ENCODE measurements around the gene FNTB. TPM values are rescaled to one million over a fixed set of nuclear protein-coding genes. Genes with fewer than 3 reads are reported as not detected.

Gene FNTB
- total and polyA plus RNA-seq, 2 of the 8 experiments (the other 6 are each of a cell fraction or from before 2014, with no cell fraction given): 16.0 to 20.7 TPM

DNA sequence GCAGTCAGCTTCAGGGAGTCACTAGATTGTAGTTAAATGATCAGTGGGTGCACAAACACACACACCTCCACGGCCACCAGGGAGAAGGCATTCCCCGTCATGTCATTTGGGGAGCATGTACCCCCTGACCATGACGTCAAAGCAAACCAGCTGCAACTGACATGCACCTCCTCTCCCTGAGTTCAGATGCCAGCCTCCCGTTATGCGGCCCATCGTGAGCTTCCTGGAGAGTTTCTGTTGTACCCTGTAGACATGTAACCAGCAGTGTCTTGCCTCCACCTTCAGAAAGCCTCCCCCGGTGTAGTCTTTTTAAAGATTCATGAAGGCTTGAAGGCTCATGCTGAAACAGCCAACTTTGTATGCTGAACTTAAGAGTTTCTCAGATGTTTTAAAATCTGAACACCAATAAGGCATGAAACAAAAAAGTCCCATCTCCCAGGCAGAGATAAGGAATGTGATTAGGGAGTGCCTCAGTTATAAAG is 54.8 kb downstream of the FNTB start:
- Histone ChIP-seq H3K27ac (ENCODE audit: low read depth, low read length) (no peak overlapping the region), H3K4me2 (ENCODE audit: insufficient read depth in 1 of 2, low read depth in 2 of 2, low read length in 2 of 2) (no peak overlapping the region), H3K23ac (ENCODE audit: insufficient read length) (no peak overlapping the region), H3K4me1 (replicated peaks in 1 of 4; ENCODE audit: control insufficient read depth in 3 of 4, insufficient read depth in 4 of 4, low read length in 3 of 4) (no peaks in the 10 kb centered on the region), H3K23me2 (ENCODE audit: low read depth, low read length) (no peaks in the 10 kb centered on the region), H3K79me1 (ENCODE audit: low read depth, low read length) (no peaks in the 10 kb centered on the region), H3K27me3 (replicated peaks in 1 of 4; ENCODE audit: control insufficient read depth in 3 of 4, extremely low read depth in 1 of 4, insufficient read depth in 3 of 4, low read length in 3 of 4) (no peaks in the 10 kb centered on the region), H4K8ac (ENCODE audit: extremely low read depth, insufficient read depth, low read length) (no peak overlapping the region), H3K79me2 (ENCODE audit: control insufficient read depth in 1 of 2, insufficient read depth in 2 of 2, low read length in 2 of 2) (no peaks in the 10 kb centered on the region), H2BK5ac (ENCODE audit: low read depth, low read length) (no peak overlapping the region), H2BK20ac (ENCODE audit: low read length) (no peak overlapping the region), H3K4me3 (ENCODE audit: extremely low read depth in 1 of 4, insufficient read depth in 2 of 4, low read depth in 3 of 4, low read length in 4 of 4) (no peak overlapping the region), H4K5ac (ENCODE audit: insufficient read length, low read depth, low read length) (no peak overlapping the region), H2BK12ac (ENCODE audit: low read depth, low read length) (no peak overlapping the region), H3K18ac (ENCODE audit: extremely low read depth, low read length) (no peak overlapping the region), H3K36me3 (ENCODE audit: control insufficient read depth in 2 of 4, insufficient read depth in 4 of 4, low read length in 3 of 4) (peaks cover 0 to 10% (median 4%) of the 10 kb centered on the region in 4 experiments; a peak in 5 of 8 replicates), H3K9ac (replicated peaks in 1 of 4; ENCODE audit: extremely low read depth in 1 of 4, low read depth in 3 of 4, low read length in 3 of 4) (no peak overlapping the region), H3K14ac (ENCODE audit: insufficient read length) (no peak overlapping the region), H2BK15ac (ENCODE audit: low read length) (no peak overlapping the region), H2BK120ac (replicated peaks; ENCODE audit: low read depth, low read length) (no peak overlapping the region), H4K91ac (replicated peaks; ENCODE audit: insufficient read length, low read length) (no peak overlapping the region), H2AFZ (ENCODE audit: low read length) (no peak overlapping the region), H2AK5ac (ENCODE audit: low read depth, low read length) (no peak overlapping the region), H3K9me3 (ENCODE audit: insufficient read depth in 2 of 2, low read depth in 1 of 2, low read length in 1 of 2) (no peaks in the 10 kb centered on the region), H3K56ac (replicated peaks; ENCODE audit: insufficient read length, low read depth, low read length) (no peak overlapping the region), H4K20me1 (replicated peaks in 1 of 2; ENCODE audit: control insufficient read depth in 1 of 2, insufficient read depth in 2 of 2, low read length in 2 of 2) (no peaks in the 10 kb centered on the region), H3K4ac (replicated peaks; ENCODE audit: insufficient read length, low read depth, low read length) (no peak overlapping the region)
- DNase-seq (ENCODE audit: low read depth in 1 of 2, low spot score in 2 of 2) (no peak), FAIRE-seq (no peak)
- POLR2A ChIA-PET (ENCODE audit: partially characterized antibody): no interaction called here
- CTCF ChIA-PET (ENCODE audit: partially characterized antibody): interaction anchor here (1.0 to 1.6 kb wide), 4 partner anchors 13 to 57 kb away, joined by 3 to 9 read pairs (median 3); no protein-coding TSS in a partner anchor
- TF ChIP-seq CREB1 (IDR thresholded peaks at IDR 0.05): no peak
- 91% methylated on average over 7 of the region's 7 CpGs; no CpG with 5 or more reads in 1 of the 2 experiments for WGBS, 2 experiments (ENCODE audit: extremely low coverage in 1 of 2, insufficient coverage in 1 of 2, insufficient read length in 1 of 2, insufficient replicate concordance in 2 of 2, low coverage in 1 of 2, low lambda C conversion rate in 2 of 2, missing lambda C conversion rate in 1 of 2)
